ENCODE data around the gene PRKCI. TPM values are rescaled to one million over a fixed set of nuclear protein-coding genes. Genes with fewer than 3 reads are reported as not detected.

The PRKCI gene
- polyA plus RNA-seq, 1 donor = 30.1 TPM

DNA sequence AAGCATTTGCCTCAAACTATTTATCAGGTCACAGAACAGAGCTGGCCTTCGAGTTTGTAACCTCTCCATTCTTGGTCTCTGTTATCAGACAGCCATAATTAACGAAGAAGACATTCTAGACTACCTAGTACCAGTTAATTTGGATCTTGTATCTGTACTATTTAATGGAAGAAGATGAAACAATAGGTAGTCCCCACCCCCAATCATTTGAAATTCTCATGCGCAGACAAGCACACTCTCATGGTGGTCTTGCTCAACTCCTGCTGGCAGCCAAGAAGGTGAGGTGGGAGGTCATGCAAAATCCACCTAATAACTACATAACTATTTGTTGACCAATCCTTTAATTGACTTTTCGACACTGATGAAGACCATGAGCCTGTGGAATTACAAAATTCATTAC, 132.5 kb downstream of the PRKCI start:
- Histone ChIP-seq H3K4me1 (ENCODE audit: control insufficient read depth, insufficient read depth, low read length) (peaks cover 9% of the 10 kb centered on the region), H3K27me3 (ENCODE audit: control insufficient read depth, insufficient read depth, low read length) (no peaks in the 10 kb centered on the region), H3K9me3 (ENCODE audit: control insufficient read depth, low read depth, low read length) (no peaks in the 10 kb centered on the region), H3K4me3 (ENCODE audit: low read length) (no peak overlapping the region), H3K27ac (ENCODE audit: low read length) (no peak overlapping the region), H3K36me3 (ENCODE audit: control insufficient read depth, insufficient read depth, low read length) (no peaks in the 10 kb centered on the region)
- no CpG with 5 or more reads among the region's 4 CpGs for WGBS (ENCODE audit: insufficient coverage, low lambda C conversion rate)
- DNase-seq = no peak

Other genes starting within 250 kb of the PRKCI start
- 169 TPM for gene GPR160, start 184.4 kb upstream of the PRKCI start, polyA plus RNA-seq
- 26.6 TPM for gene PHC3, start 40.7 kb upstream of the PRKCI start, polyA plus RNA-seq
- gene SKIL, start 135.3 kb downstream of the PRKCI start, polyA plus RNA-seq = 59.1 TPM
- gene CLDN11, start 196.4 kb downstream of the PRKCI start, polyA plus RNA-seq = 5.0 TPM

Measured in large intestine (tissue), 3 donors.